NCI-H1436 treated with DMSO at 0.1 percent for 48 hours (cell line): ENCODE measurements around the gene CBL.
"Not testable (repeated sequence)": the region's sequence is repeated elsewhere in the genome, so short reads cannot be mapped to it uniquely, and the experiment has no call there.

Source experiments
- DNase-seq: peaks from one replicate; lab custom pipeline; 2025; lab: John Stamatoyannopoulos, UW

The CBL gene

GRCh38 chr11:119218141-119218878, 12.2 kb downstream of the CBL start:
- no peak for DNase-seq

- DNase-seq: no peak
These were observed 16.2 kb downstream of the CBL start for GRCh38 chr11:119222308-119222707.

GRCh38 chr11:119222891-119223290, 16.8 kb downstream of the CBL start:
- no peak for DNase-seq

- no peak for DNase-seq
These were observed 17.7 kb downstream of the CBL start for GRCh38 chr11:119223856-119224255.

- DNase-seq: not testable (repeated sequence)
These were observed 22.6 kb downstream of the CBL start for GRCh38 chr11:119228535-119229287.

GRCh38 chr11:119229288-119229672, 23.1 kb downstream of the CBL start:
- no peak for DNase-seq

- DNase-seq: no peak
These were observed 23.6 kb downstream of the CBL start for GRCh38 chr11:119229741-119230140.

GRCh38 chr11:119236490-119236889, 30.4 kb downstream of the CBL start:
- DNase-seq: no peak

- DNase-seq: no peak
These were observed 30.8 kb downstream of the CBL start for GRCh38 chr11:119236891-119237290.

GRCh38 chr11:119237515-119237914, 31.4 kb downstream of the CBL start:
- no peak for DNase-seq

- DNase-seq: no peak
These were observed 42.9 kb downstream of the CBL start for GRCh38 chr11:119248750-119249670.

GRCh38 chr11:119249671-119250010, 43.5 kb downstream of the CBL start:
- DNase-seq: no peak

GRCh38 chr11:119251114-119251513, 45.0 kb downstream of the CBL start:
- DNase-seq: no peak

GRCh38 chr11:119254239-119254638, 48.1 kb downstream of the CBL start:
- DNase-seq: no peak

- DNase-seq: no peak
These were observed 52.0 kb downstream of the CBL start for GRCh38 chr11:119258180-119258579.

GRCh38 chr11:119258983-119259382, 52.8 kb downstream of the CBL start:
- DNase-seq: no peak

GRCh38 chr11:119262668-119263351, 56.7 kb downstream of the CBL start:
- no peak for DNase-seq

- DNase-seq: no peak
These were observed 57.3 kb downstream of the CBL start for GRCh38 chr11:119263352-119263940.

GRCh38 chr11:119266063-119266462, 59.9 kb downstream of the CBL start:
- DNase-seq: no peak

GRCh38 chr11:119266517-119267255, 60.5 kb downstream of the CBL start:
- DNase-seq: no peak

GRCh38 chr11:119267645-119268044, 61.5 kb downstream of the CBL start:
- DNase-seq: no peak
